Measurements from ENCODE around the gene SOX11. TPM values are rescaled to one million over a fixed set of nuclear protein-coding genes. Genes with fewer than 3 reads are reported as not detected.

Gene SOX11
- total and polyA plus RNA-seq, 2 experiments from 2014 or later: 9.3 to 40.7 TPM

GRCh38 chr2:5689750-5690149, 2.4 kb upstream of the SOX11 start:
- H3K4me1 ChIP-seq (ENCODE audit: low read depth): no peaks in the 10 kb centered on the region
- H3K9me3 ChIP-seq (ENCODE audit: low read depth): no peaks in the 10 kb centered on the region
- no peak for TF ChIP-seq CTCF (IDR thresholded peaks at IDR 0.05; ENCODE audit: low read depth, low read length)
- no peak for DNase-seq (ENCODE audit: low read depth in 1 of 2, low spot score in 1 of 2)
- peak overlapping the region; percentile 91 for H3K4me3 ChIP-seq
- peak overlapping the region; percentile 91 for H3K27ac ChIP-seq
- no peaks in the 10 kb centered on the region for H3K27me3 ChIP-seq
- H3K36me3 ChIP-seq: no peaks in the 10 kb centered on the region

GRCh38 chr2:5690286-5690685, 1.9 kb upstream of the SOX11 start:
- no peaks in the 10 kb centered on the region for H3K27me3 ChIP-seq
- H3K27ac ChIP-seq: peak overlapping the region; percentile 91
- TF ChIP-seq CTCF (IDR thresholded peaks at IDR 0.05; ENCODE audit: low read depth, low read length): no peak
- no peaks in the 10 kb centered on the region for H3K36me3 ChIP-seq
- no peaks in the 10 kb centered on the region for H3K4me1 ChIP-seq (ENCODE audit: low read depth)
- no peak for DNase-seq (ENCODE audit: low read depth in 1 of 2, low spot score in 1 of 2)
- peak overlapping the region; percentile 91 for H3K4me3 ChIP-seq
- no peaks in the 10 kb centered on the region for H3K9me3 ChIP-seq (ENCODE audit: low read depth)

- H3K27me3 ChIP-seq: no peaks in the 10 kb centered on the region
- no peaks in the 10 kb centered on the region for H3K9me3 ChIP-seq (ENCODE audit: low read depth)
- H3K4me1 ChIP-seq (ENCODE audit: low read depth): no peaks in the 10 kb centered on the region
- no peaks in the 10 kb centered on the region for H3K36me3 ChIP-seq
- no peak for DNase-seq (ENCODE audit: low read depth in 1 of 2, low spot score in 1 of 2)
- no peak for TF ChIP-seq CTCF (IDR thresholded peaks at IDR 0.05; ENCODE audit: low read depth, low read length)
- H3K27ac ChIP-seq: peak overlapping the region; percentile 91
- H3K4me3 ChIP-seq: peak overlapping the region; percentile 91
Measured at GRCh38 chr2:5690718-5691220, 1.4 kb upstream of the SOX11 start.

- H3K9me3 ChIP-seq (ENCODE audit: low read depth): no peaks in the 10 kb centered on the region
- no peaks in the 10 kb centered on the region for H3K4me1 ChIP-seq (ENCODE audit: low read depth)
- TF ChIP-seq CTCF (IDR thresholded peaks at IDR 0.05; ENCODE audit: low read depth, low read length): no peak
- DNase-seq (ENCODE audit: low read depth in 1 of 2, low spot score in 1 of 2): peak; percentile 20 to 91
- peak overlapping the region; percentile 91 for H3K4me3 ChIP-seq
- no peaks in the 10 kb centered on the region for H3K36me3 ChIP-seq
- H3K27ac ChIP-seq: peak overlapping the region; percentile 91
- no peaks in the 10 kb centered on the region for H3K27me3 ChIP-seq
Measured at GRCh38 chr2:5691221-5691984, 781 bp upstream of the SOX11 start.

- peak overlapping the region; percentile 79 for H3K27ac ChIP-seq
- peaks cover 3% of the 10 kb centered on the region for H3K4me1 ChIP-seq (ENCODE audit: low read depth)
- no peaks in the 10 kb centered on the region for H3K9me3 ChIP-seq (ENCODE audit: low read depth)
- H3K4me3 ChIP-seq: peak overlapping the region; percentile 91
- peak; percentile 21 to 73 for DNase-seq (ENCODE audit: low read depth in 1 of 2, low spot score in 1 of 2)
- no peak for TF ChIP-seq CTCF (IDR thresholded peaks at IDR 0.05; ENCODE audit: low read depth, low read length)
- H3K27me3 ChIP-seq: no peaks in the 10 kb centered on the region
- no peaks in the 10 kb centered on the region for H3K36me3 ChIP-seq
Measured at GRCh38 chr2:5692561-5693286, 540 bp downstream of the SOX11 start.

Measured in cardiac muscle cell (in vitro differentiated cells and primary cell).